Measurements from ENCODE around the gene PAX5. TPM values are rescaled to one million over a fixed set of nuclear protein-coding genes. Genes with fewer than 3 reads are reported as not detected.

PAX5 gene
- total RNA-seq, 4 donors from 2014 or later: not detected

GRCh38 chr9:36980148-36980974 lies 53.7 kb downstream of the PAX5 start:
- peaks cover 0 to 78% of the 10 kb centered on the region in 2 donors for H3K27me3 ChIP-seq

GRCh38 chr9:36976371-36977030 lies 57.6 kb downstream of the PAX5 start:
- Histone ChIP-seq H3K4me1 (no peaks in the 10 kb centered on the region), H3K36me3 (no peaks in the 10 kb centered on the region), H3K27me3 (peaks cover 0 to 45% of the 10 kb centered on the region in 2 donors), H3K27ac (no peak overlapping the region), H3K4me3 (no peak overlapping the region), H3K9me3 (no peaks in the 10 kb centered on the region)
- WGBS, 2 donors: 73 to 78% methylated on average over 10 of the region's 10 CpGs
- no peak for TF ChIP-seq EP300 (IDR thresholded peaks at IDR 0.05)
- no peak for TF ChIP-seq POLR2A (IDR thresholded peaks at IDR 0.05)
- no peak for TF ChIP-seq CTCF (IDR thresholded peaks at IDR 0.05)
- no peak for DNase-seq (ENCODE audit: low spot score in 2 of 2)

More at GRCh38 chr9:36980148-36980974, 53.7 kb downstream of the PAX5 start:
- Histone ChIP-seq H3K27ac (no peak overlapping the region), H3K4me3 (no peak overlapping the region), H3K4me1 (peaks cover 0 to 1% (median 0%) of the 10 kb centered on the region in 4 donors), H3K9me3 (no peaks in the 10 kb centered on the region), H3K36me3 (no peaks in the 10 kb centered on the region)
- TF ChIP-seq CTCF (IDR thresholded peaks at IDR 0.05): no peak
- no peak for TF ChIP-seq POLR2A (IDR thresholded peaks at IDR 0.05)
- no peak for TF ChIP-seq EP300 (IDR thresholded peaks at IDR 0.05)
- WGBS, 2 donors: 30 to 40% methylated on average over 7 of the region's 7 CpGs
- DNase-seq (ENCODE audit: low spot score in 2 of 2): no peak

GRCh38 chr9:36974731-36975130 lies 59.3 kb downstream of the PAX5 start:
- DNase-seq (ENCODE audit: low spot score in 2 of 2): no peak
- TF ChIP-seq EP300 (IDR thresholded peaks at IDR 0.05) (no peak), CTCF (IDR thresholded peaks at IDR 0.05) (no peak), POLR2A (IDR thresholded peaks at IDR 0.05) (no peak)
- H3K4me1 ChIP-seq: no peaks in the 10 kb centered on the region
- 41 to 50% methylated on average over 7 of the region's 7 CpGs for WGBS, 2 donors
- no peak overlapping the region for H3K4me3 ChIP-seq
- H3K27me3 ChIP-seq: peaks cover 0 to 33% of the 10 kb centered on the region in 2 donors
- no peaks in the 10 kb centered on the region for H3K36me3 ChIP-seq
- H3K9me3 ChIP-seq: no peaks in the 10 kb centered on the region
- no peak overlapping the region for H3K27ac ChIP-seq

GRCh38 chr9:36971935-36972488 lies 62.1 kb downstream of the PAX5 start:
- WGBS, 2 donors: 50 to 64% methylated on average over 3 to 4 of the region's 4 CpGs
- peaks cover 0 to 17% of the 10 kb centered on the region in 2 donors for H3K27me3 ChIP-seq
- no peaks in the 10 kb centered on the region for H3K9me3 ChIP-seq
- no peaks in the 10 kb centered on the region for H3K4me1 ChIP-seq
- H3K4me3 ChIP-seq: no peak overlapping the region
- no peaks in the 10 kb centered on the region for H3K36me3 ChIP-seq
- DNase-seq (ENCODE audit: low spot score in 2 of 2): no peak
- TF ChIP-seq POLR2A (IDR thresholded peaks at IDR 0.05) (no peak), EP300 (IDR thresholded peaks at IDR 0.05) (no peak), CTCF (IDR thresholded peaks at IDR 0.05) (no peak)
- H3K27ac ChIP-seq: no peak overlapping the region
